Vagina (tissue), 2 donors: ENCODE results near the gene RNF11. TPM values are rescaled to one million over a fixed set of nuclear protein-coding genes. Genes with fewer than 3 reads are reported as not detected.

ENCODE experiments used
- DNase-seq, 2 donors: peaks; one replicate each; pipeline ENCODE4 v3.0.0-alpha.2; 2017; ENCODE audit errors: extremely low spot score in 2 of 2
- H3K27ac ChIP-seq: fragments of 200-600 bp; sonication (generic); one replicate; pipeline ENCODE4 v1.5.1; 2019
- H3K27me3 ChIP-seq: fragments of 200-600 bp; sonication (generic); one replicate; pipeline ENCODE4 v1.5.1; 2019
- H3K36me3 ChIP-seq, 2 donors: fragments of 200-600 bp; sonication (generic); one replicate each; pipeline ENCODE4 v1.5.1; 2017 to 2019
- H3K4me1 ChIP-seq: fragments of 200-600 bp; sonication (generic); one replicate; pipeline ENCODE4 v1.5.1; 2019
- H3K4me3 ChIP-seq, 2 donors: fragments of 200-600 bp; sonication (generic); 1 replicate in 1 of 2; 2 replicates in 1 of 2; pipeline ENCODE4 v1.5.1; 2016 to 2019
- H3K9me3 ChIP-seq: fragments of 200-600 bp; sonication (generic); one replicate; pipeline ENCODE4 v1.5.1; 2019
- POLR2A ChIP-seq, 2 donors: fragments of 450-650 bp; IDR thresholded peaks; one replicate each; pipeline ENCODE4 v1.6.1; 2017; ENCODE audit warnings: antibody characterized with exemption in 2 of 2, mild to moderate bottlenecking in 2 of 2, moderate library complexity in 2 of 2
- POLR2AphosphoS5 ChIP-seq, 2 donors: sonication (generic); formaldehyde crosslinking; IDR thresholded peaks; one replicate each; pipeline ENCODE4 v1.9.0; 2017; ENCODE audit warnings: antibody characterized with exemption in 2 of 2, mild to moderate bottlenecking in 2 of 2, low read depth in 1 of 2; ENCODE audit not compliant: insufficient read depth in 1 of 2
- intact Hi-C: fragments of 100-400 bp; cut with DNase I; formaldehyde crosslinking; loops from one replicate; pipeline ENCODE4 v1.15.1; 2023
- total RNA-seq: library from RNA; depleted of rRNA; stranded (reverse); fragments of >200 nt; gene quantifications from one replicate; pipeline ENCODE4 v1.2.3, GENCODE V29; 2016
- TF ChIP-seq, protein P1 (sequence below), 3 experiments: fragments of 450-650 bp in 2 of 3; fragments of 200-600 bp in 1 of 3; sonication (generic) in 1 of 3; IDR thresholded peaks; one replicate each; pipeline ENCODE4 v1.5.1; 2017 to 2019; ENCODE audit warnings: antibody characterized with exemption in 3 of 3, mild to moderate bottlenecking in 2 of 3, moderate library complexity in 2 of 3

The RNF11 gene
- total RNA-seq, 1 donor from 2014 or later = 73.9 TPM

GRCh38 chr1:51285055-51285454, 49.0 kb downstream of the RNF11 start:
- Histone ChIP-seq H3K9me3 (no peaks in the 10 kb centered on the region), H3K36me3 (no peaks in the 10 kb centered on the region), H3K27ac (no peak overlapping the region), H3K27me3 (no peaks in the 10 kb centered on the region), H3K4me3 (no peak overlapping the region), H3K4me1 (no peaks in the 10 kb centered on the region)
- DNase-seq = no peak
- no peak for TF ChIP-seq POLR2A (IDR thresholded peaks at IDR 0.05)
- TF ChIP-seq POLR2AphosphoS5 (IDR thresholded peaks at IDR 0.05; ENCODE audit: insufficient read depth in 1 of 2, low read depth in 1 of 2) = no peak
- TF ChIP-seq, protein P1, sequence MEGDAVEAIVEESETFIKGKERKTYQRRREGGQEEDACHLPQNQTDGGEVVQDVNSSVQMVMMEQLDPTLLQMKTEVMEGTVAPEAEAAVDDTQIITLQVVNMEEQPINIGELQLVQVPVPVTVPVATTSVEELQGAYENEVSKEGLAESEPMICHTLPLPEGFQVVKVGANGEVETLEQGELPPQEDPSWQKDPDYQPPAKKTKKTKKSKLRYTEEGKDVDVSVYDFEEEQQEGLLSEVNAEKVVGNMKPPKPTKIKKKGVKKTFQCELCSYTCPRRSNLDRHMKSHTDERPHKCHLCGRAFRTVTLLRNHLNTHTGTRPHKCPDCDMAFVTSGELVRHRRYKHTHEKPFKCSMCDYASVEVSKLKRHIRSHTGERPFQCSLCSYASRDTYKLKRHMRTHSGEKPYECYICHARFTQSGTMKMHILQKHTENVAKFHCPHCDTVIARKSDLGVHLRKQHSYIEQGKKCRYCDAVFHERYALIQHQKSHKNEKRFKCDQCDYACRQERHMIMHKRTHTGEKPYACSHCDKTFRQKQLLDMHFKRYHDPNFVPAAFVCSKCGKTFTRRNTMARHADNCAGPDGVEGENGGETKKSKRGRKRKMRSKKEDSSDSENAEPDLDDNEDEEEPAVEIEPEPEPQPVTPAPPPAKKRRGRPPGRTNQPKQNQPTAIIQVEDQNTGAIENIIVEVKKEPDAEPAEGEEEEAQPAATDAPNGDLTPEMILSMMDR (IDR thresholded peaks at IDR 0.05) = no peak
- intact Hi-C loops = no loop called here

DNA sequence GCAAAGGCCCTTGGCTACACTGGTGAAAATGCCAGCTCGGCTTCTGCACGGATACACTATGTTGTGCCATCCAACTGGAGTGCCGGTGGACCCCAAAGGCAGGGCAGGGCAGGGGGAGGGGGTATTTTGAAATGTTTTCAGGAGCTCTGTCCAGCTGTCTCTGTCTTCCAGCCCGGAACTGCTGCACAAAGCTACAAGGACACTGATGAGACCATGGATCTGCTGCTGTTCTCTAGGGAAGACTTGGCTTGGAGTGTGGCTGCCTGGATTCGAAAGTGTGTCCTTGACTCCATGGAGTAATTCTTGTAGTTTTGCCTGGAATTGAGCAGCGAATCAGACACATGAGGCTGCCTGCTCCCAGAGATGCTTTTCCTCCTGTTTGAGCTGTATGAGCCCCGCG, 51.9 kb downstream of the RNF11 start:
- H3K27me3 ChIP-seq = no peaks in the 10 kb centered on the region
- H3K36me3 ChIP-seq = no peaks in the 10 kb centered on the region
- no peak for DNase-seq
- no peak overlapping the region for H3K27ac ChIP-seq
- no peak for TF ChIP-seq POLR2A (IDR thresholded peaks at IDR 0.05)
- no peak for TF ChIP-seq POLR2AphosphoS5 (IDR thresholded peaks at IDR 0.05; ENCODE audit: insufficient read depth in 1 of 2, low read depth in 1 of 2)
- TF ChIP-seq, protein P1 (IDR thresholded peaks at IDR 0.05) = no peak
- H3K4me1 ChIP-seq = no peaks in the 10 kb centered on the region
- intact Hi-C loops = no loop called here
- no peak overlapping the region for H3K4me3 ChIP-seq
- no peaks in the 10 kb centered on the region for H3K9me3 ChIP-seq

DNA sequence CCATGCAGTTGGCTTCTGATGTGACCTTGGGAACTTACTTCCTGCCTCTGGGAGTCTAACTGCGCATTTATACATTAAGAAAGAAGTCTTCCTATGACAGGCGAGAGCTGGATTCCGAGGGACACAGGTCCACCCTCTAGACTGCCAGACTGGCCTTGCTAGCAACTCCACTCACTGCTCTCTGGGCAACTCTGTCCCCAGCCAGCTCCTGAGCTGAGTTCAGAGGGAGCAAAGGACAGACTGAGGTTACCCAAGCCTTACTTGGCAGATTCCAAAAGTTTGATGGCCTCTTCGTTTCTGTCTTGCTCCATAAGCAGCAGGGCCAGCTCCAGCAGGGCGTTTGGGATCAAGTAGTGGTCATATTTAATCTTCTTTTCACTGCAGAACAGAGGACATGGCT, 52.5 kb downstream of the RNF11 start:
- Histone ChIP-seq H3K4me3 (no peak overlapping the region), H3K4me1 (no peaks in the 10 kb centered on the region), H3K9me3 (no peaks in the 10 kb centered on the region), H3K36me3 (no peaks in the 10 kb centered on the region), H3K27ac (no peak overlapping the region), H3K27me3 (no peaks in the 10 kb centered on the region)
- no peak for DNase-seq
- intact Hi-C loops = no loop called here
- no peak for TF ChIP-seq POLR2A (IDR thresholded peaks at IDR 0.05)
- no peak for TF ChIP-seq POLR2AphosphoS5 (IDR thresholded peaks at IDR 0.05; ENCODE audit: insufficient read depth in 1 of 2, low read depth in 1 of 2)
- TF ChIP-seq, protein P1 (IDR thresholded peaks at IDR 0.05) = no peak

DNA sequence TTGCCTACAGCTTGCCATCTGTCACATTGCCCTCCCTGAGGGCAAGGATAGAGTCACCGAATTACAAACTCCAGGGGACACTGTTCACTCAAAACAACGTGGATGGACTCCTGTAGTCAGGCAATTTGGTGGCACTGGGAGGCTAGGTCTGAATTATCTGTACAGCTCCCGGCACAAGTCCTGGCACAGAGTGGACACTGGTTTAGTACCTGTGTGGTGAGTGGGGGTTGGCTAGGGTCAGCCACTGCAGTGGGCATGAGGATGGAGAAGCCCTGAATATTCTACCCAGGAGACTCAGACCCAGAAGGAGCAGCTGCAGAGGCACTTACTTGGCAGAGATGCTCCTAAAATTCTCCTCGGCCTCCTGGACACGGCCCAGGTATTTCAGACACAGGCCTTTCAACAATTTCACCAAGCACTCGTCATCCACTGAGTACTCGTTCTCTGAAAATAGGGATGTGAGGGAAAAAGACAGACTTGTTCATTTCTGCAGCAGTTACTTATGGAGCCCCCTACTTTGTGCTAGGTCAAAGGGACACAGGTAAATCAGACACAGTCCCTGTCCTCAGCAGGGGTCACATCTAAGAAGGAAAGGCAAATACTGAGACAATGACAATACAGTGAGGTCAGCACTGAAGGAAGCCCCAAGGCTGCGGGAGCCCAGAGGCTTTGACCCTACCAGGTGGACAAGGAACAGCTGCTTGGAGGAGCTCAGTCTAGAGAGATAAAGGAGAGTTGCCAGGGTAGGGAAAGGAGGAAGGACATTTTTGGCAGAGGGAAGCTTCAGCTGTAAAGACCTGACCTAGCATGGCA, 53.8 kb downstream of the RNF11 start:
- no peaks in the 10 kb centered on the region for H3K4me1 ChIP-seq
- intact Hi-C loops = no loop called here
- H3K4me3 ChIP-seq = no peak overlapping the region
- H3K27me3 ChIP-seq = no peaks in the 10 kb centered on the region
- H3K27ac ChIP-seq = no peak overlapping the region
- no peaks in the 10 kb centered on the region for H3K36me3 ChIP-seq
- DNase-seq = peak in 1 of 2 donors; percentile 58
- TF ChIP-seq POLR2A (IDR thresholded peaks at IDR 0.05) (no peak), POLR2AphosphoS5 (IDR thresholded peaks at IDR 0.05; ENCODE audit: insufficient read depth in 1 of 2, low read depth in 1 of 2) (no peak)
- TF ChIP-seq, protein P1 (IDR thresholded peaks at IDR 0.05) = no peak
- no peaks in the 10 kb centered on the region for H3K9me3 ChIP-seq

- H3K36me3 ChIP-seq = no peaks in the 10 kb centered on the region
- H3K27me3 ChIP-seq = no peaks in the 10 kb centered on the region
- intact Hi-C loops = no loop called here
- no peak for TF ChIP-seq POLR2A (IDR thresholded peaks at IDR 0.05)
- TF ChIP-seq POLR2AphosphoS5 (IDR thresholded peaks at IDR 0.05; ENCODE audit: insufficient read depth in 1 of 2, low read depth in 1 of 2) = no peak
- TF ChIP-seq, protein P1 (IDR thresholded peaks at IDR 0.05) = no peak
- DNase-seq = no peak
- H3K4me3 ChIP-seq = no peak overlapping the region
- H3K27ac ChIP-seq = no peak overlapping the region
- H3K4me1 ChIP-seq = no peaks in the 10 kb centered on the region
- H3K9me3 ChIP-seq = no peaks in the 10 kb centered on the region
Observed at GRCh38 chr1:51290489-51290847, 54.4 kb downstream of the RNF11 start.
